NCI-H1417 treated with DMSO at 0.1 percent for 48 hours (cell line): ENCODE results near the gene MCRIP1.

Source experiments
- DNase-seq: peaks from one replicate; lab custom pipeline; 2025; lab: John Stamatoyannopoulos, UW

MCRIP1 gene

GRCh38 chr17:81803728-81804558 is 29.1 kb downstream of the MCRIP1 start, which contains the start of gene GCGR:
TSS of gene GCGR (plus strand) at chr17:81804150. CDS start at chr17:81809019, 4,869 bp downstream.
- DNase-seq = no peak

- no peak for DNase-seq
Measured at GRCh38 chr17:81802856-81803643, 30.0 kb downstream of the MCRIP1 start.

GRCh38 chr17:81802048-81802758 is 30.9 kb downstream of the MCRIP1 start:
- DNase-seq = no peak

GRCh38 chr17:81801327-81801726 is 31.8 kb downstream of the MCRIP1 start:
- DNase-seq = no peak

- no peak for DNase-seq
Measured at GRCh38 chr17:81794509-81794908, 38.6 kb downstream of the MCRIP1 start.

GRCh38 chr17:81794074-81794476 is 39.0 kb downstream of the MCRIP1 start:
- DNase-seq = no peak

- no peak for DNase-seq
Measured at GRCh38 chr17:81792675-81793615, 40.1 kb downstream of the MCRIP1 start.
